ENCODE measurements around the gene BIN2.
"Not testable (repeated sequence)": the region's sequence is repeated elsewhere in the genome, so short reads cannot be mapped to it uniquely, and the experiment has no call there.

The BIN2 gene

GRCh38 chr12:51343201-51343600, 19.2 kb upstream of the BIN2 start:
- H3K27me3 ChIP-seq (replicated peaks; ENCODE audit: control insufficient read depth, insufficient read depth, low read length), result no peaks in the 10 kb centered on the region
- no peaks in the 10 kb centered on the region for H3K9me3 ChIP-seq (ENCODE audit: control insufficient read depth, low read length)
- H3K4me1 ChIP-seq (ENCODE audit: control insufficient read depth, insufficient read depth, low read length), result peaks cover 3% of the 10 kb centered on the region
- H3K36me3 ChIP-seq (ENCODE audit: control insufficient read depth, insufficient read depth, low read length, severe bottlenecking), result no peaks in the 10 kb centered on the region
- no peak overlapping the region for H3K9ac ChIP-seq (ENCODE audit: low read length)
- H3K4me3 ChIP-seq (ENCODE audit: low read length), result no peak overlapping the region
- DNase-seq (ENCODE audit: low read depth), result no peak

- H3K27me3 ChIP-seq (replicated peaks; ENCODE audit: control insufficient read depth, insufficient read depth, low read length), result no peaks in the 10 kb centered on the region
- DNase-seq (ENCODE audit: low read depth), result no peak
- no peaks in the 10 kb centered on the region for H3K9me3 ChIP-seq (ENCODE audit: control insufficient read depth, low read length)
- H3K4me1 ChIP-seq (ENCODE audit: control insufficient read depth, insufficient read depth, low read length), result peaks cover 3% of the 10 kb centered on the region
- H3K4me3 ChIP-seq (ENCODE audit: low read length), result no peak overlapping the region
- no peak overlapping the region for H3K9ac ChIP-seq (ENCODE audit: low read length)
- H3K36me3 ChIP-seq (ENCODE audit: control insufficient read depth, insufficient read depth, low read length, severe bottlenecking), result no peaks in the 10 kb centered on the region
Observed at GRCh38 chr12:51342416-51342815, 18.4 kb upstream of the BIN2 start.

GRCh38 chr12:51341251-51342007, 17.5 kb upstream of the BIN2 start:
- Histone ChIP-seq H3K27me3 (replicated peaks; ENCODE audit: control insufficient read depth, insufficient read depth, low read length) (no peaks in the 10 kb centered on the region), H3K36me3 (ENCODE audit: control insufficient read depth, insufficient read depth, low read length, severe bottlenecking) (no peaks in the 10 kb centered on the region), H3K9ac (ENCODE audit: low read length) (peak overlapping the region; percentile 41), H3K9me3 (ENCODE audit: control insufficient read depth, low read length) (no peaks in the 10 kb centered on the region), H3K4me3 (ENCODE audit: low read length) (peak overlapping the region; percentile 51), H3K4me1 (ENCODE audit: control insufficient read depth, insufficient read depth, low read length) (peaks cover 3% of the 10 kb centered on the region)
- DNase-seq (ENCODE audit: low read depth), result peak; percentile 90

- no peaks in the 10 kb centered on the region for H3K9me3 ChIP-seq (ENCODE audit: control insufficient read depth, low read length)
- no peaks in the 10 kb centered on the region for H3K27me3 ChIP-seq (replicated peaks; ENCODE audit: control insufficient read depth, insufficient read depth, low read length)
- no peak overlapping the region for H3K4me3 ChIP-seq (ENCODE audit: low read length)
- DNase-seq (ENCODE audit: low read depth), result no peak
- peaks cover 3% of the 10 kb centered on the region for H3K4me1 ChIP-seq (ENCODE audit: control insufficient read depth, insufficient read depth, low read length)
- H3K9ac ChIP-seq (ENCODE audit: low read length), result no peak overlapping the region
- no peaks in the 10 kb centered on the region for H3K36me3 ChIP-seq (ENCODE audit: control insufficient read depth, insufficient read depth, low read length, severe bottlenecking)
Observed at GRCh38 chr12:51339750-51340149, 15.8 kb upstream of the BIN2 start.

DNA sequence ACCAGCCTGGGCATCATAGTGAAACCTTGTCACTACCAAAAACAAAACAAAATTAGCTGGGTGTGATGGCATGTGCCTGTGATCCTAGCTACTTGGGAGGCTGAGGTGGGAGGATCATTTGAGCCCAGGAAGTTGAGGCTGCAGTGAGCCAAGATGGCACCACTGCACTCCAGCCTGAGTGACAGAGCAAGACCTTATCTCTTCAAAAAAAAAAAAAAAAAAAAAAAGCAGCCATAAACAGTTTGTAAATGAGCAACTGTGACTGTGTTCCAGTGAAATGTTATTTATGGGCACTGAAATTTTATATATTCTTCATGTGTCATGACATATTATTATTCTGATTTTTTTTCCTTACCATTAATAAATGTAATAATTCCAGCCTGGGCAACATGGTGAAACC, 13.4 kb upstream of the BIN2 start:
- not testable (repeated sequence) for H3K4me3 ChIP-seq (ENCODE audit: low read length); H3K9ac ChIP-seq (ENCODE audit: low read length); H3K9me3 ChIP-seq (ENCODE audit: control insufficient read depth, low read length); DNase-seq (ENCODE audit: low read depth); H3K4me1 ChIP-seq (ENCODE audit: control insufficient read depth, insufficient read depth, low read length); H3K36me3 ChIP-seq (ENCODE audit: control insufficient read depth, insufficient read depth, low read length, severe bottlenecking); H3K27me3 ChIP-seq (replicated peaks; ENCODE audit: control insufficient read depth, insufficient read depth, low read length)

DNA sequence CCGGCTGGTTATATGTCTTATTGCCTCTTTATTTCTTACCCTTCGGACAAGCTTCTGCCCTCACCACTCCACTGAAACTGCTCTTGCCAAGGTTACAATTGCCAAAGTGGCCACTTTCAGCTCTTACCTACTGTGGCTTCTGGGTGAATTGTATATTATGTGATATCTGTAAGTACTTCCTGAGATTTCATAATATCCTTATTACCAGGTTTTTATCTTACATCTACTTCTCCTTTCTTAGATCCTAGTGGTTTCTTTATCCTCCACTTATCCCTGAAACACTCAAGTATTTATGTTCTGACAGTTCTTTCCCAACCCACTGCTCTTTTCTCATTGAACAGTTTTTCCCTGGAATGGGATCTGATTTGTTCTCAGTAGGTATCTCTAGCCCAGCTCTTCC, 12.0 kb upstream of the BIN2 start:
- H3K9ac ChIP-seq (ENCODE audit: low read length), result no peak overlapping the region
- DNase-seq (ENCODE audit: low read depth), result no peak
- no peaks in the 10 kb centered on the region for H3K9me3 ChIP-seq (ENCODE audit: control insufficient read depth, low read length)
- no peaks in the 10 kb centered on the region for H3K27me3 ChIP-seq (replicated peaks; ENCODE audit: control insufficient read depth, insufficient read depth, low read length)
- H3K4me1 ChIP-seq (ENCODE audit: control insufficient read depth, insufficient read depth, low read length), result no peaks in the 10 kb centered on the region
- no peak overlapping the region for H3K4me3 ChIP-seq (ENCODE audit: low read length)
- H3K36me3 ChIP-seq (ENCODE audit: control insufficient read depth, insufficient read depth, low read length, severe bottlenecking), result no peaks in the 10 kb centered on the region

GRCh38 chr12:51334764-51335163, 10.8 kb upstream of the BIN2 start:
- DNase-seq (ENCODE audit: low read depth), result no peak
- no peak overlapping the region for H3K9ac ChIP-seq (ENCODE audit: low read length)
- no peak overlapping the region for H3K4me3 ChIP-seq (ENCODE audit: low read length)
- H3K9me3 ChIP-seq (ENCODE audit: control insufficient read depth, low read length), result no peaks in the 10 kb centered on the region
- no peaks in the 10 kb centered on the region for H3K4me1 ChIP-seq (ENCODE audit: control insufficient read depth, insufficient read depth, low read length)
- H3K36me3 ChIP-seq (ENCODE audit: control insufficient read depth, insufficient read depth, low read length, severe bottlenecking), result no peaks in the 10 kb centered on the region
- no peaks in the 10 kb centered on the region for H3K27me3 ChIP-seq (replicated peaks; ENCODE audit: control insufficient read depth, insufficient read depth, low read length)

GRCh38 chr12:51333536-51333935, 9.6 kb upstream of the BIN2 start:
- DNase-seq (ENCODE audit: low read depth), result no peak
- Histone ChIP-seq H3K4me1 (ENCODE audit: control insufficient read depth, insufficient read depth, low read length) (no peaks in the 10 kb centered on the region), H3K27me3 (replicated peaks; ENCODE audit: control insufficient read depth, insufficient read depth, low read length) (no peaks in the 10 kb centered on the region), H3K9me3 (ENCODE audit: control insufficient read depth, low read length) (no peaks in the 10 kb centered on the region), H3K9ac (ENCODE audit: low read length) (no peak overlapping the region), H3K36me3 (ENCODE audit: control insufficient read depth, insufficient read depth, low read length, severe bottlenecking) (no peaks in the 10 kb centered on the region), H3K4me3 (ENCODE audit: low read length) (no peak overlapping the region)

GRCh38 chr12:51330186-51330585, 6.2 kb upstream of the BIN2 start:
- Histone ChIP-seq H3K9me3 (ENCODE audit: control insufficient read depth, low read length) (no peaks in the 10 kb centered on the region), H3K9ac (ENCODE audit: low read length) (no peak overlapping the region), H3K4me1 (ENCODE audit: control insufficient read depth, insufficient read depth, low read length) (peaks cover 14% of the 10 kb centered on the region), H3K4me3 (ENCODE audit: low read length) (no peak overlapping the region), H3K27me3 (replicated peaks; ENCODE audit: control insufficient read depth, insufficient read depth, low read length) (no peaks in the 10 kb centered on the region), H3K36me3 (ENCODE audit: control insufficient read depth, insufficient read depth, low read length, severe bottlenecking) (no peaks in the 10 kb centered on the region)
- no peak for DNase-seq (ENCODE audit: low read depth)

- H3K9me3 ChIP-seq (ENCODE audit: control insufficient read depth, low read length), result no peaks in the 10 kb centered on the region
- H3K4me3 ChIP-seq (ENCODE audit: low read length), result no peak overlapping the region
- no peak overlapping the region for H3K9ac ChIP-seq (ENCODE audit: low read length)
- no peaks in the 10 kb centered on the region for H3K27me3 ChIP-seq (replicated peaks; ENCODE audit: control insufficient read depth, insufficient read depth, low read length)
- peak; percentile 32 for DNase-seq (ENCODE audit: low read depth)
- no peaks in the 10 kb centered on the region for H3K36me3 ChIP-seq (ENCODE audit: control insufficient read depth, insufficient read depth, low read length, severe bottlenecking)
- peaks cover 14% of the 10 kb centered on the region for H3K4me1 ChIP-seq (ENCODE audit: control insufficient read depth, insufficient read depth, low read length)
Observed at GRCh38 chr12:51329742-51330141, 5.8 kb upstream of the BIN2 start.

- no peak for DNase-seq (ENCODE audit: low read depth)
- Histone ChIP-seq H3K9ac (ENCODE audit: low read length) (no peak overlapping the region), H3K9me3 (ENCODE audit: control insufficient read depth, low read length) (no peaks in the 10 kb centered on the region), H3K27me3 (replicated peaks; ENCODE audit: control insufficient read depth, insufficient read depth, low read length) (no peaks in the 10 kb centered on the region), H3K4me3 (ENCODE audit: low read length) (no peak overlapping the region), H3K4me1 (ENCODE audit: control insufficient read depth, insufficient read depth, low read length) (peaks cover 14% of the 10 kb centered on the region), H3K36me3 (ENCODE audit: control insufficient read depth, insufficient read depth, low read length, severe bottlenecking) (no peaks in the 10 kb centered on the region)
Observed at GRCh38 chr12:51328587-51328986, 4.6 kb upstream of the BIN2 start.

Data from adipocyte (in vitro differentiated cells).